T-helper 17 cell (primary cell): ENCODE results near the gene HTATSF1. TPM values are rescaled to one million over a fixed set of nuclear protein-coding genes. Genes with fewer than 3 reads are reported as not detected.

ENCODE experiments used
- ATAC-seq: fragments of 150-1000 bp; cut with Tn5 transposase; 2 replicates; pipeline ENCODE4 v1.10.0; 2021; ENCODE audit warnings: mild to moderate bottlenecking, moderate library complexity
- DNase-seq, 3 donors: peaks; one replicate each; pipeline versions ENCODE4 v3.0.0 to v3.0.0-alpha.2; 2020 to 2021
- H3K9me3 ChIP-seq: one replicate; pipeline ENCODE4 v1.7.0; 2013; ENCODE audit warnings: low read length, mild to moderate bottlenecking; ENCODE audit not compliant: control insufficient read depth, poor library complexity, severe bottlenecking
- H3K27ac Mint-ChIP-seq: one replicate; pipeline ENCODE4 v1.8.0; 2022; ENCODE audit warnings: mild to moderate bottlenecking, moderate library complexity, mixed read lengths
- H3K27me3 Mint-ChIP-seq: one replicate; pipeline ENCODE4 v1.8.0; 2022; ENCODE audit warnings: mixed read lengths
- H3K36me3 Mint-ChIP-seq: one replicate; pipeline ENCODE4 v1.8.0; 2022; ENCODE audit warnings: low read depth, mixed read lengths
- H3K4me1 Mint-ChIP-seq: one replicate; pipeline ENCODE4 v1.8.0; 2022; ENCODE audit warnings: mild to moderate bottlenecking, mixed read lengths
- H3K4me3 Mint-ChIP-seq: one replicate; pipeline ENCODE4 v1.8.0; 2022; ENCODE audit warnings: mild to moderate bottlenecking, moderate library complexity, mixed read lengths
- total RNA-seq, 4 donors: library from RNA in 2 of 4; stranded (reverse) in 2 of 4; gene quantifications; one replicate each; pipeline ENCODE4 v1.2.3 and lab custom pipeline; 2022 to 2026

The HTATSF1 gene
- total RNA-seq, 2 donors from 2014 or later: 35.9 to 36.5 TPM

- ATAC-seq (no peak), DNase-seq (no peak)
- H3K4me1 Mint-ChIP-seq: peaks cover 9% of the 10 kb centered on the region
- H3K27me3 Mint-ChIP-seq: no peaks in the 10 kb centered on the region
- no peak overlapping the region for H3K27ac Mint-ChIP-seq
- H3K36me3 Mint-ChIP-seq: no peaks in the 10 kb centered on the region
- no peaks in the 10 kb centered on the region for H3K9me3 ChIP-seq
- H3K4me3 Mint-ChIP-seq: no peak overlapping the region
These were observed 28.6 kb downstream of the HTATSF1 start for GRCh38 chrX:136525738-136526606.

DNA sequence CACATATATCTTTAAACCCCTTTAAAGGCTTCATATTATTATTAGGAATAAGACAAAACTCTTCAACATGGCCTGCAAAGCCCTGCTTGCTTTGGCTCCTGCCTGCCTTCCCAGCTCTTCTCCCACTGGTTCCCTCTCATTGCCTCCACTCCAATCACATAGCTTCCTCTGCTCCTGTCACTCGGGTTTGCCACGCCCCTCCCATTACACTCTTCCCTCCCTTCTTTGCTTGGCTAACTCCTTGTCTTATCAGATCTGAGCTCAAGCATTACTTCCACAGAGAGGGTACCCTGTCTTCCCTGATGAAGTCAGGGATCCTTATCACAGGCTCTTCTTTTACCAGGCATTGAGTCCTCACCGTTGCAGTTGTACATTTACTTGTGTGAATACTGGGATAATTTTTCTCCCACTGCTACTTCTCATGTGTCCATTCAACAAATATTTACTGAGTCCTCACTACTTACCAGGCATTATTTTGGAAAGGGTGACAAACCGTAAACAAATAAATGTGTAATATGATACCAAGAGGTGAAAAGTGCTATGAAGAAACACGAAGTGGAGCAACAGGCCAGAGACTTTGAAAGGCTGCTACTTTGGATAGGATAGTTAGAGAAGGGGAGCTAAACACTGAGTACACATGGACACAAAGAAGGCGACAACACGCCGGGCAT, 31.4 kb downstream of the HTATSF1 start:
- H3K27ac Mint-ChIP-seq: no peak overlapping the region
- H3K4me3 Mint-ChIP-seq: no peak overlapping the region
- DNase-seq: no peak
- no peaks in the 10 kb centered on the region for H3K27me3 Mint-ChIP-seq
- no peaks in the 10 kb centered on the region for H3K9me3 ChIP-seq
- no peak for ATAC-seq
- H3K36me3 Mint-ChIP-seq: no peaks in the 10 kb centered on the region
- H3K4me1 Mint-ChIP-seq: peaks cover 6% of the 10 kb centered on the region

DNA sequence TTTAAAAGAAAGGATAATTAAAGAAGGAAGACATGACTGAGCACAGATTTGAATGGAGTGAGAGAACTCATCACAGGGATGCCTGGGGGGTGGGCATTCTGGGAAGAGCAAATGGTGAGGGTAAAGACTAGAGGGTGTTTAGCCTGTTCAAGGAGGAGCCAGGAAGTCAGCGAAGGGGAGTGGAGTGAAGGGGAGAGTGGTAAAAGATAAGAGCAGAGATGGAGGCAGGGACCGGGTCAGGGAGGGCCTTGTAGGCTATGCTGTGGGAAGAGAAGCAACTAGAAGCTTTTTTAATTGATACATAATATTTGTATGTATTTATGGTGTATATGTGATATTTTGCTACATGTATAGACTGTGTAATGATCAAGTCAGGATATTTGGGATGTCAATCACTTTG, 32.4 kb downstream of the HTATSF1 start:
- peak overlapping the region; percentile 45 for H3K4me3 Mint-ChIP-seq
- no peak for DNase-seq
- ATAC-seq: no peak
- H3K36me3 Mint-ChIP-seq: no peaks in the 10 kb centered on the region
- no peaks in the 10 kb centered on the region for H3K9me3 ChIP-seq
- peaks cover 5% of the 10 kb centered on the region for H3K4me1 Mint-ChIP-seq
- H3K27ac Mint-ChIP-seq: no peak overlapping the region
- no peaks in the 10 kb centered on the region for H3K27me3 Mint-ChIP-seq

DNA sequence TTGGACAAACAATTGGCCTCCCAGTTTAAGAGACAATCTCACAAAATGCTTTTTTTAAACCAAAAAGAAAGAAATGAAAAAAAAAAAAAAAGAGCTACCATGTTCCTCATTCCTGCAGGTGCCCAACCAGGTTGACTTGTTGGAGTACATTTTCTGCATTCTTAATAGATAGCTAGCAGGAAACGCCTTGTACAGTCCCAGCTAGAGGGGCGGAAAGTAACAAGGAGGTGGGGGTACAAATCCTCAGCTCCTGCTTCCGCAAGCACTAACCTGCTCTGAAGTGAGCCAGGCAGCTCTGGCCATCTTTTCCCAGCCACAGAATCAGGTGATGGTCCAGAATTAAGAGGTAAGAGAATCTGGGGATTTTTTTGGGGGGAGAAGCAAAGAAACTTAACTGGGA, 34.6 kb downstream of the HTATSF1 start, which contains the start of gene VGLL1:
Gene VGLL1 (plus strand): TSS at position 265 of the 400 bp plus-strand sequence. CDS start 3,806 bp downstream, outside the sequence.
- DNase-seq: no peak
- Mint-ChIP-seq H3K4me3 (no peak within 1 kb of the TSS), H3K36me3 (no peaks in the 10 kb centered on the region), H3K27me3 (no peaks in the 10 kb centered on the region), H3K4me1 (peaks cover 5% of the 10 kb centered on the region), H3K27ac (no peak within 1 kb of the TSS)
- no peak for ATAC-seq
- no peaks in the 10 kb centered on the region for H3K9me3 ChIP-seq

- Mint-ChIP-seq H3K27me3 (no peaks in the 10 kb centered on the region), H3K4me3 (no peak overlapping the region), H3K27ac (no peak overlapping the region), H3K36me3 (no peaks in the 10 kb centered on the region), H3K4me1 (peaks cover 4% of the 10 kb centered on the region)
- H3K9me3 ChIP-seq: no peaks in the 10 kb centered on the region
- DNase-seq (no peak), ATAC-seq (no peak)
These were observed 36.7 kb downstream of the HTATSF1 start for GRCh38 chrX:136534131-136534530.

DNA sequence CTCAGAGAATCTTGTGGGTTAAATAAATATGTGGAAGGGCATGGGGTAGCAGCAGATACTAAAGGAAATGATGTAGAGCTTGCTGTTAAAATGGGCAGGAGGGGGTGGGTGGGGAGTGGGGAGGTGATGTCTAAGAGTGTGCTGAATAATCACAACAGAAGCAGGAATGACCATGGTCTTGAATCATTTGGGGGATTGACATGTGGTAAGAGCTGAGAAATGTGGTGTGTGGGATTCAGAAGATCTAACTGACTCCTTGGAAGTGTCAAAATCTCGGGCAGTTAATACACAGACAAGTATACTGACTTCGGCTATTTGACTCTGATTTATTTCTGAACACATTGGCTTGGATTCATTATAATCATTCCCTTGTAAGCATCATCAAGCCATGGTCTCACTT, 41.4 kb downstream of the HTATSF1 start:
- DNase-seq (no peak), ATAC-seq (no peak)
- Mint-ChIP-seq H3K4me1 (peaks cover 5% of the 10 kb centered on the region), H3K27me3 (no peaks in the 10 kb centered on the region), H3K4me3 (no peak overlapping the region), H3K36me3 (no peaks in the 10 kb centered on the region), H3K27ac (no peak overlapping the region)
- no peaks in the 10 kb centered on the region for H3K9me3 ChIP-seq

- ATAC-seq: no peak
- DNase-seq: no peak
- H3K4me3 Mint-ChIP-seq: no peak overlapping the region
- H3K4me1 Mint-ChIP-seq: peaks cover 13% of the 10 kb centered on the region
- H3K27me3 Mint-ChIP-seq: no peaks in the 10 kb centered on the region
- H3K27ac Mint-ChIP-seq: no peak overlapping the region
- H3K36me3 Mint-ChIP-seq: no peaks in the 10 kb centered on the region
- no peaks in the 10 kb centered on the region for H3K9me3 ChIP-seq
These were observed 42.8 kb downstream of the HTATSF1 start for GRCh38 chrX:136540226-136540625.

- no peak for ATAC-seq
- H3K27me3 Mint-ChIP-seq: no peaks in the 10 kb centered on the region
- H3K4me3 Mint-ChIP-seq: no peak overlapping the region
- H3K4me1 Mint-ChIP-seq: peaks cover 18% of the 10 kb centered on the region
- no peaks in the 10 kb centered on the region for H3K9me3 ChIP-seq
- no peak overlapping the region for H3K27ac Mint-ChIP-seq
- H3K36me3 Mint-ChIP-seq: no peaks in the 10 kb centered on the region
- no peak for DNase-seq
These were observed 43.9 kb downstream of the HTATSF1 start for GRCh38 chrX:136541294-136541693.

DNA sequence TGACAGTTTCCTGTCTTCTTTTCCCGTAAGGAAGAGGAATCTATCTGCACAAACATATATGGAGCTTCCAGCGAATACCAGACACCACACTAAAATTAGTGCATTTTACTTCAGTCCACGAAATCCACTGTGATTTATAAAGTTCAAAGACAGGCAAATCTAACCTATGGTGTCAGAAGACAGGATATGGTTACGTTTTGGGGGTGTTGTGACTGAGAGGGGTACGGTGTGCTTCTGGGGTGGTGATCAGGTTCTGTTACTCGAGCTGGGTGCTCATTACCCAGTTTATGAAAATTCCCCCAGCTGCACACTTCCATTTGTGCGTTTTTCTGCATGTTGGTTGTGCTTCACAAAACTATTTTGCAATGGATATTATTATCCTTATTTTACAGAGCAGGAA, 44.9 kb downstream of the HTATSF1 start:
- no peaks in the 10 kb centered on the region for H3K36me3 Mint-ChIP-seq
- H3K4me3 Mint-ChIP-seq: no peak overlapping the region
- no peaks in the 10 kb centered on the region for H3K9me3 ChIP-seq
- no peaks in the 10 kb centered on the region for H3K27me3 Mint-ChIP-seq
- DNase-seq (no peak), ATAC-seq (no peak)
- no peak overlapping the region for H3K27ac Mint-ChIP-seq
- peaks cover 22% of the 10 kb centered on the region for H3K4me1 Mint-ChIP-seq

DNA sequence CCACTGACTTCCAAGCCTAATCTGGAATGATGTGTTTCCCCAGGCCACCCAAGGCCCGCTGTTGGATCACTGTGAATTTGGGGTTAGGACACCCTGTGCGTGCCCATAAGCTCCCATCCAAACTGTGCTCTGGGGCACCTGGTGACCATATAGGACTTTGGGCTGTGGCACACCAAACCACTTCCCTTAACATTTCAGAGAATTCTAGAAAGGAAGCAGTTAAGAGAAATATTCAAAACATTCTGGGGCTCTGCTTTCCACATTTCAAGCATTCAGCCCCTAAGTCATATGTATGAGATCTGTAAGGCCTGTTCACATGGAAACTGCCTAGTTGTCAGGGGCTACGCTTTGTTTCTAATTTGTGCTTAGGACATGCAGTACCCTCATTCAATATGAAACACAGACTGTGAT, 49.0 kb downstream of the HTATSF1 start:
- Mint-ChIP-seq H3K36me3 (no peaks in the 10 kb centered on the region), H3K4me3 (no peak overlapping the region), H3K27ac (peak overlapping the region; percentile 59), H3K27me3 (no peaks in the 10 kb centered on the region), H3K4me1 (peaks cover 22% of the 10 kb centered on the region)
- ATAC-seq (peak; percentile 27), DNase-seq (no peak)
- no peaks in the 10 kb centered on the region for H3K9me3 ChIP-seq

- ATAC-seq (no peak), DNase-seq (no peak)
- H3K4me1 Mint-ChIP-seq: peaks cover 20% of the 10 kb centered on the region
- no peaks in the 10 kb centered on the region for H3K9me3 ChIP-seq
- no peaks in the 10 kb centered on the region for H3K36me3 Mint-ChIP-seq
- no peak overlapping the region for H3K4me3 Mint-ChIP-seq
- H3K27ac Mint-ChIP-seq: no peak overlapping the region
- H3K27me3 Mint-ChIP-seq: no peaks in the 10 kb centered on the region
These were observed 51.8 kb downstream of the HTATSF1 start for GRCh38 chrX:136549226-136549625.

DNA sequence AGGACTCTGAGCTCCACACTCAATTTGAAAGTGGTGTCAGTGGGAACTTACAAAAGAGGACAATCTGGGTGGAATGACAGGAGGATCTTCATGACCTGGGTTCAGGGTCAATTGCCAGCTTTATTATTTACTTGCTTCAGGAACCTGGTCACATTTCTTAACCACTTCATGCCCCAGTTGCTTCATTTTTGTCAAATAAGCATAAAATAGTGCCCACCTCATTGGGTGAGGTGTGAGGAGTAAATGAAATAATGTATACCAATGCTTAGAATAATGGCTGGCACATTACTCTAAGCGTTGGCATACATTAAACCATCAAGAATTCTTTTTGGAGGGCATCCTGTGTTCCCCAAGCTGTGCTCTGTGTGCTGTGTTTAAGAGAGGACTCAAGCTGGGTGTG, 54.0 kb downstream of the HTATSF1 start:
- H3K9me3 ChIP-seq: no peaks in the 10 kb centered on the region
- Mint-ChIP-seq H3K27ac (no peak overlapping the region), H3K4me1 (peaks cover 6% of the 10 kb centered on the region), H3K4me3 (no peak overlapping the region), H3K27me3 (no peaks in the 10 kb centered on the region), H3K36me3 (no peaks in the 10 kb centered on the region)
- no peak for ATAC-seq
- DNase-seq: no peak

DNA sequence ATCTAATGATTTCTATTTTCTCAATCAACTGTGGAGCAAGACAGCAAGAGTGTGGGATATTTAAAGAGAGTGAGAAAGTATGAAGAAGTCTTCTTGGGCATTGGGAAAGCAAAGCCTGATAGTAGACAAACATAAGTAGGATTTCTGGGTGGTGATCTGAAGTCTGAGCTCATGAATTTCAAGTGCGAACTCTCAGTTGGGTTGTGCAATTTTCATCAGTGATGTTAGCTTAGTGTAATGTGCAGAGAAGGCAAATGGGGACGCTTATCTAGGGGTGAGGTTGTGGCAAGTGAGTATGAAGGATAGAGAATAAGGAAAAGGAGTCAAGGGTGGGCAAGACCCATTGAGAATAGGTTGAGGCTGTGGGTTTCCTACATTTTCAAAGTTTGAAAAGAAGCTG, 58.3 kb downstream of the HTATSF1 start:
- Mint-ChIP-seq H3K4me3 (no peak overlapping the region), H3K36me3 (no peaks in the 10 kb centered on the region), H3K4me1 (no peaks in the 10 kb centered on the region), H3K27me3 (no peaks in the 10 kb centered on the region), H3K27ac (no peak overlapping the region)
- no peaks in the 10 kb centered on the region for H3K9me3 ChIP-seq
- no peak for ATAC-seq
- no peak for DNase-seq
